ENCODE measurements around the gene RRAS2.

GRCh38 chr11:14378171-14378570, 19.2 kb upstream of the RRAS2 start:
- TF ChIP-seq CTCF (conservative IDR thresholded peaks at IDR 0.05; ENCODE audit: low read length) (no peak), EZH2phosphoT487 (IDR thresholded peaks at IDR 0.05; ENCODE audit: borderline replicate concordance, low read depth, low read length) (no peak)
